ENCODE results near the gene MPRIP.

MPRIP gene

GRCh38 chr17:17154981-17155380 lies 112.7 kb downstream of the MPRIP start:
- no peak for TF ChIP-seq REST (IDR thresholded peaks at IDR 0.05; ENCODE audit: insufficient read depth in 1 of 2, low read depth in 2 of 2, low read length in 2 of 2)
- TF ChIP-seq TAF1 (IDR thresholded peaks at IDR 0.05; ENCODE audit: borderline replicate concordance, insufficient read depth, low read length) = no peak
- no peak for TF ChIP-seq SIN3A (IDR thresholded peaks at IDR 0.05; ENCODE audit: borderline replicate concordance, insufficient read depth, low read length)
- no peak for TF ChIP-seq POLR2AphosphoS5 (IDR thresholded peaks at IDR 0.05; ENCODE audit: low read depth, low read length)
- TF ChIP-seq FOXP2 (optimal IDR thresholded peaks at IDR 0.05; ENCODE audit: borderline replicate concordance, extremely low read depth, extremely low read length, insufficient read depth) = no peak

GRCh38 chr17:17155568-17155967 lies 113.3 kb downstream of the MPRIP start:
- no peak for TF ChIP-seq POLR2AphosphoS5 (IDR thresholded peaks at IDR 0.05; ENCODE audit: low read depth, low read length)
- no peak for TF ChIP-seq SIN3A (IDR thresholded peaks at IDR 0.05; ENCODE audit: borderline replicate concordance, insufficient read depth, low read length)
- TF ChIP-seq FOXP2 (optimal IDR thresholded peaks at IDR 0.05; ENCODE audit: borderline replicate concordance, extremely low read depth, extremely low read length, insufficient read depth) = no peak
- no peak for TF ChIP-seq REST (IDR thresholded peaks at IDR 0.05; ENCODE audit: insufficient read depth in 1 of 2, low read depth in 2 of 2, low read length in 2 of 2)
- TF ChIP-seq TAF1 (IDR thresholded peaks at IDR 0.05; ENCODE audit: borderline replicate concordance, insufficient read depth, low read length) = no peak

GRCh38 chr17:17156107-17156506 lies 113.8 kb downstream of the MPRIP start:
- TF ChIP-seq REST (IDR thresholded peaks at IDR 0.05; ENCODE audit: insufficient read depth in 1 of 2, low read depth in 2 of 2, low read length in 2 of 2) (no peak), FOXP2 (optimal IDR thresholded peaks at IDR 0.05; ENCODE audit: borderline replicate concordance, extremely low read depth, extremely low read length, insufficient read depth) (no peak), TAF1 (IDR thresholded peaks at IDR 0.05; ENCODE audit: borderline replicate concordance, insufficient read depth, low read length) (no peak), POLR2AphosphoS5 (IDR thresholded peaks at IDR 0.05; ENCODE audit: low read depth, low read length) (no peak), SIN3A (IDR thresholded peaks at IDR 0.05; ENCODE audit: borderline replicate concordance, insufficient read depth, low read length) (no peak)

DNA sequence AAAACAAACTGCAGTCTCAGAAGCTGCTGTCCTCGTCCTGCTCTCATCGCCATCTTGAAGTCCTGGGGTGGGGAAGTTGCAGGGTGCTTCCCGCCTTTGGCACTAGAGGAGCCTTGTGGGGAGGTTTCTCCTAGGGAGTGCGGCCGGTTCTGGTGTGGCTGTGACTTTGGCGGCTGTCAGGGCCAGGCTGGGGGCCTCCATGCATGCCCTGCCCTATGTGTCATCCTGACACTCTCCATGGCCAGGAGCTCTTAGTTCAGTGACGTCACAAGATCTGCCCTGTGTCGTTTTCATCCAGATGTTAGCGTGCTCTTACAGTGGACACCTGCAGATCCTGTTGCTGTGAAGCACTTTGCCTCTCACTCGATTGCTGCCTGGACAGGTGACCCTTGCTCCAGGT lies 114.3 kb downstream of the MPRIP start:
- TF ChIP-seq SIN3A (IDR thresholded peaks at IDR 0.05; ENCODE audit: borderline replicate concordance, insufficient read depth, low read length) (no peak), TAF1 (IDR thresholded peaks at IDR 0.05; ENCODE audit: borderline replicate concordance, insufficient read depth, low read length) (no peak), POLR2AphosphoS5 (IDR thresholded peaks at IDR 0.05; ENCODE audit: low read depth, low read length) (no peak), FOXP2 (optimal IDR thresholded peaks at IDR 0.05; ENCODE audit: borderline replicate concordance, extremely low read depth, extremely low read length, insufficient read depth) (no peak), REST (IDR thresholded peaks at IDR 0.05; ENCODE audit: insufficient read depth in 1 of 2, low read depth in 2 of 2, low read length in 2 of 2) (no peak)

DNA sequence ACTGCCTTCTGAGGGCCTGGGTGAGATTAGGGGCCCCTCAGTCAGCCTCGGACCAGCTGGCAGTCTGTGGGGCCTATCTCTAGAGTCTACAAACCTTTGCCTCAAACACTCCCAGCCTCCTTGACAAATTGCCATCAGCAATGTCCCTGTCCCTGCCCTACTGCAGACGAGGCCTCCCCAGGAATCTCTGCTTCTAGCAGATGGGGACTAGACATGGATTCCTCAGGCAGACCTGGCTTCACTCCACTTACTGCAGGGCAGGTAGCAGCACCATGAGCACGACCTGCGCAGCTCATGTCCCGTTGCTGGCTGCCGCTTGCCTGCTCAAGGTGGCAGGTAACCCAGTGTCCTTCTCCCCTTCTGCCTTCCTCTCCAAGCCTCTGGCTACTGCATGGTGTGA lies 114.8 kb downstream of the MPRIP start:
- no peak for TF ChIP-seq FOXP2 (optimal IDR thresholded peaks at IDR 0.05; ENCODE audit: borderline replicate concordance, extremely low read depth, extremely low read length, insufficient read depth)
- no peak for TF ChIP-seq TAF1 (IDR thresholded peaks at IDR 0.05; ENCODE audit: borderline replicate concordance, insufficient read depth, low read length)
- TF ChIP-seq POLR2AphosphoS5 (IDR thresholded peaks at IDR 0.05; ENCODE audit: low read depth, low read length) = no peak
- TF ChIP-seq REST (IDR thresholded peaks at IDR 0.05; ENCODE audit: insufficient read depth in 1 of 2, low read depth in 2 of 2, low read length in 2 of 2) = no peak
- TF ChIP-seq SIN3A (IDR thresholded peaks at IDR 0.05; ENCODE audit: borderline replicate concordance, insufficient read depth, low read length) = no peak
